Measurements from ENCODE around the gene PCYT2.

DNA sequence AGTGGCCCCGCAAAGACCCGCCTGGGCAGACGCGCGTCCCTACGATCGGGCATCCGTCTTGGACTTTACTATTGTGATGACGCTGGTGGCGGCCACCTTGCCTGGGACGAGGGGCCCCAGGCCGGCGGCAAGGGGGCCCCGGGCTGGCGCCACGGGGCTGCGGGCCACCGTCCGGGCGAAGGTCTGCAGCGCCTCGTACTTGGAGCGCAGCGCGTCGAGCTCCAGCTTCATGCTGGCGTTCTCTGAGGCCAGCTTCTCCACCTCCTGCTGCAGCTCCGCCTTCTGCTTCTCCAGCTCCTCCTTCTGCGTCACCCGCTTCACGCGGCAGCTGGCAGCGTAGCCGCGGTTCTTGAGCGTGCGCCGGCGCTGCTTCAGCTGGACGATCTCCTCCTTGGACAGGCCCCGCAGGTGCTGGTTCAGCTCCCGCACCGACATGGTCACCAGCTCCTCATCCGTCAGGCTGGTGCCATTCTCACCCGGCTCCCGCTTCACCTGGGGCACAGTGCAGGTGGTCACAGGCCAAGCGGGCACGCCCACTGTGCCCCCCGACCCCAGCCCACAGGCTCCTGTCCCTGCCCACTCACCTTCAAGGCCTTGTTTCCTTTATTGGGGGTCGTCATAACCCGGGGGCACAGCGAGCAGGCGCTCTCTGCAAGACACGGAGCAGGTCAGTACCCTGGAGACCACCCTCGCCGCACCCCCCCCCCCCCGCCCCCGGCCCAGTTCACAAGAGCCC, 11.5 kb upstream of the PCYT2 start:
- TF ChIP-seq, protein P1, sequence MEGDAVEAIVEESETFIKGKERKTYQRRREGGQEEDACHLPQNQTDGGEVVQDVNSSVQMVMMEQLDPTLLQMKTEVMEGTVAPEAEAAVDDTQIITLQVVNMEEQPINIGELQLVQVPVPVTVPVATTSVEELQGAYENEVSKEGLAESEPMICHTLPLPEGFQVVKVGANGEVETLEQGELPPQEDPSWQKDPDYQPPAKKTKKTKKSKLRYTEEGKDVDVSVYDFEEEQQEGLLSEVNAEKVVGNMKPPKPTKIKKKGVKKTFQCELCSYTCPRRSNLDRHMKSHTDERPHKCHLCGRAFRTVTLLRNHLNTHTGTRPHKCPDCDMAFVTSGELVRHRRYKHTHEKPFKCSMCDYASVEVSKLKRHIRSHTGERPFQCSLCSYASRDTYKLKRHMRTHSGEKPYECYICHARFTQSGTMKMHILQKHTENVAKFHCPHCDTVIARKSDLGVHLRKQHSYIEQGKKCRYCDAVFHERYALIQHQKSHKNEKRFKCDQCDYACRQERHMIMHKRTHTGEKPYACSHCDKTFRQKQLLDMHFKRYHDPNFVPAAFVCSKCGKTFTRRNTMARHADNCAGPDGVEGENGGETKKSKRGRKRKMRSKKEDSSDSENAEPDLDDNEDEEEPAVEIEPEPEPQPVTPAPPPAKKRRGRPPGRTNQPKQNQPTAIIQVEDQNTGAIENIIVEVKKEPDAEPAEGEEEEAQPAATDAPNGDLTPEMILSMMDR (IDR thresholded peaks at IDR 0.05) = no peak
- no peak for TF ChIP-seq POLR2AphosphoS5 (IDR thresholded peaks at IDR 0.05)
- no peak for TF ChIP-seq POLR2A (IDR thresholded peaks at IDR 0.05)
- no peak for TF ChIP-seq EP300 (IDR thresholded peaks at IDR 0.05)
